A673 (cell line): ENCODE results near the gene TSR3.

Experiments
- CTCF ChIP-seq: fragments of 300-800, 200-600 bp; sonication (generic); conservative IDR thresholded peaks from 2 replicates; pipeline ENCODE4 v1.5.1; 2017; ENCODE audit warnings: low read depth, mild to moderate bottlenecking, antibody characterized with exemption, low read length, moderate library complexity, mixed read lengths
- EZH2 ChIP-seq: fragments of 200-600 bp; sonication (generic); IDR thresholded peaks from 2 replicates; pipeline ENCODE4 v1.6.1; 2017; ENCODE audit warnings: borderline replicate concordance, low read depth, mild to moderate bottlenecking, mixed read lengths, antibody characterized with exemption, low read length; ENCODE audit not compliant: poor library complexity, severe bottlenecking

GRCh38 chr16:1322407-1322806 lies 29.3 kb downstream of the TSR3 start:
- TF ChIP-seq CTCF (no peak), EZH2 (no peak)
